Measurements from ENCODE around the gene GSG1L. TPM values are rescaled to one million over a fixed set of nuclear protein-coding genes. Genes with fewer than 3 reads are reported as not detected.

The GSG1L gene
- total RNA-seq, 1 donor from 2014 or later = not detected

DNA sequence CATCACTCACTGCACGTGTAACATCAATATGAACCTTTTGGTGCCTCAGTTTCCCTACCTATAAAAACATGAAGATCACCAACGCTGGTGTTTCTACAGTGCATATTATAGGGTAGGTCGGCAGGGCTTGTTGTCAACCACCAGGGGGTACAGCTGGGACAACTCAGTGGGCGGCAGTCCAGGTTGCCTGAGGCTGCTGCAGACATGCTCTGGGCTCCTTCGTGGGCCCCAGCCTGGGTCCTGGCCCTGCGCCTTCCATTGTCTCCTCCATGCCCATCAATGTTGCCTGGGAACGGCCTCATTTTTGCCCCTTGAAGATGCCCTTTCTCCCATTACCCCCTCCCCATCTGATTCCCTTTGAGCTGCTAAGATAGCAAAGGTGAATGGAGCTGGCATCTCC is 89.8 kb downstream of the GSG1L start:
- TF ChIP-seq, protein P1, sequence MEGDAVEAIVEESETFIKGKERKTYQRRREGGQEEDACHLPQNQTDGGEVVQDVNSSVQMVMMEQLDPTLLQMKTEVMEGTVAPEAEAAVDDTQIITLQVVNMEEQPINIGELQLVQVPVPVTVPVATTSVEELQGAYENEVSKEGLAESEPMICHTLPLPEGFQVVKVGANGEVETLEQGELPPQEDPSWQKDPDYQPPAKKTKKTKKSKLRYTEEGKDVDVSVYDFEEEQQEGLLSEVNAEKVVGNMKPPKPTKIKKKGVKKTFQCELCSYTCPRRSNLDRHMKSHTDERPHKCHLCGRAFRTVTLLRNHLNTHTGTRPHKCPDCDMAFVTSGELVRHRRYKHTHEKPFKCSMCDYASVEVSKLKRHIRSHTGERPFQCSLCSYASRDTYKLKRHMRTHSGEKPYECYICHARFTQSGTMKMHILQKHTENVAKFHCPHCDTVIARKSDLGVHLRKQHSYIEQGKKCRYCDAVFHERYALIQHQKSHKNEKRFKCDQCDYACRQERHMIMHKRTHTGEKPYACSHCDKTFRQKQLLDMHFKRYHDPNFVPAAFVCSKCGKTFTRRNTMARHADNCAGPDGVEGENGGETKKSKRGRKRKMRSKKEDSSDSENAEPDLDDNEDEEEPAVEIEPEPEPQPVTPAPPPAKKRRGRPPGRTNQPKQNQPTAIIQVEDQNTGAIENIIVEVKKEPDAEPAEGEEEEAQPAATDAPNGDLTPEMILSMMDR (IDR thresholded peaks at IDR 0.05; ENCODE audit: insufficient read depth, low read length, poor library complexity, severe bottlenecking) = no peak
- DNase-seq (ENCODE audit: low read depth) = no peak
- Histone ChIP-seq H3K4me3 (ENCODE audit: low read depth, low read length) (no peak overlapping the region), H3K27me3 (ENCODE audit: control insufficient read depth, insufficient read depth, low read length) (no peaks in the 10 kb centered on the region), H3K36me3 (ENCODE audit: control insufficient read depth, insufficient read depth, low read length) (no peaks in the 10 kb centered on the region)

- H3K36me3 ChIP-seq (ENCODE audit: control insufficient read depth, insufficient read depth, low read length) = no peaks in the 10 kb centered on the region
- TF ChIP-seq, protein P1 (IDR thresholded peaks at IDR 0.05; ENCODE audit: insufficient read depth, low read length, poor library complexity, severe bottlenecking) = peak; percentile 63
- H3K27me3 ChIP-seq (ENCODE audit: control insufficient read depth, insufficient read depth, low read length) = no peaks in the 10 kb centered on the region
- peak; percentile 5 for DNase-seq (ENCODE audit: low read depth)
- H3K4me3 ChIP-seq (ENCODE audit: low read depth, low read length) = no peak overlapping the region
These were observed 91.0 kb downstream of the GSG1L start for GRCh38 chr16:27972500-27972899.

DNA sequence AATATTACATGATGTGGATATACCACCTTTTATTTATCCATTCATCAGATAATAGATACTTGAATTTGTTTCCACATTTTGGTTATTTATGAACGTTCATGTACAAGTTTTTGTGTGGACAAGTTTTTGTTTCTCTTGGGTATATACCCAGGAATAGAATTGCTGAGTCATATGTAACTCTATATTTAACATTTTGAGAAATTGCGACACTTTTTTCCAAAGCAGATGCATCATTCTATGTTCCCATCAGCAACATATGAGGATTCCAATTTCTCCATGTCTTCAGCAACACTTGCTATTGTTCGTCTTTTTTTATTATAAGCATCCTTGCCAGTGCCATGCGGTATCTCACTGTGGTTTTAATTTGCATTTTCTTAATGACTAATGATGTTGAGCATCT is 93.9 kb downstream of the GSG1L start:
- TF ChIP-seq, protein P1 (IDR thresholded peaks at IDR 0.05; ENCODE audit: insufficient read depth, low read length, poor library complexity, severe bottlenecking) = no peak
- Histone ChIP-seq H3K36me3 (ENCODE audit: control insufficient read depth, insufficient read depth, low read length) (no peaks in the 10 kb centered on the region), H3K4me3 (ENCODE audit: low read depth, low read length) (no peak overlapping the region), H3K27me3 (ENCODE audit: control insufficient read depth, insufficient read depth, low read length) (no peaks in the 10 kb centered on the region)
- no peak for DNase-seq (ENCODE audit: low read depth)

DNA sequence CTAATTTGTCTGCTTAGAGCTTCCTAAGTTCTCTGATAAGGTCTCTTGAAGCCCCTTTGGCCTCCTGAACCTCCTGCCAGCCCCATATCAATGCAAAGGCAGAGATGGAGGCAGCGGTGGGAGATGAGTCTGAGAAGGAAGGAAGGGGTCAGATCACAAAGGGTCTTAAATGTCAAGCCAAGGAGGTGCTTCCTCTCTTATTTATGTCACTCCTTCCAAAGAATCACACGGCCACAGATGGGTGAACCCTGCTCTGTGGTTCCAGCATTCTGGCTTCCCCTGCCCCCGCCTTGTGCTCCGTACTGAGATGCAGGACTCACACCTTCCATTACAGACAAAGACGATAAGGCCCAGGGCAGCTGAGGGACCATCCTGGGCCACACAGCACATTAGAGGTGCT is 96.3 kb downstream of the GSG1L start:
- H3K36me3 ChIP-seq (ENCODE audit: control insufficient read depth, insufficient read depth, low read length) = no peaks in the 10 kb centered on the region
- TF ChIP-seq, protein P1 (IDR thresholded peaks at IDR 0.05; ENCODE audit: insufficient read depth, low read length, poor library complexity, severe bottlenecking) = no peak
- no peaks in the 10 kb centered on the region for H3K27me3 ChIP-seq (ENCODE audit: control insufficient read depth, insufficient read depth, low read length)
- no peak for DNase-seq (ENCODE audit: low read depth)
- H3K4me3 ChIP-seq (ENCODE audit: low read depth, low read length) = no peak overlapping the region

DNA sequence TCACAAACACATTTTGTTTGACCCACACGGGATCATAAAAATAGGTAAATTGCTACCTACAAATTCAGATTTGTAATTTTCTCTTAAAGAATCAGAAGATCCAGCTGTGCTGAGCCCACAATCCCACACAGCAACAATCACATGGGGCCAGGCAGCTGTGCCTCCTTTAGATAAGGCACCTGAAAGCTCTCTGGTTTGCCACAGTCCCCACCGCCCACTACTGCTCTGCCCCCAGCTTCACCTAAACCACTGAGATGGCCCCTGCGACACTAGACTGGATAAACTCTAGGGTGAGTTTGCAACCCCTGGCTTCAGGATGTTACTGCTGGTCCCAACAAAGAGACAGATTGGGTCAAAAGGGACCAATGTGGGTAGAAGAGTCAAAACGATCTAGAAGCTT is 96.8 kb downstream of the GSG1L start:
- TF ChIP-seq, protein P1 (IDR thresholded peaks at IDR 0.05; ENCODE audit: insufficient read depth, low read length, poor library complexity, severe bottlenecking) = no peak

DNA sequence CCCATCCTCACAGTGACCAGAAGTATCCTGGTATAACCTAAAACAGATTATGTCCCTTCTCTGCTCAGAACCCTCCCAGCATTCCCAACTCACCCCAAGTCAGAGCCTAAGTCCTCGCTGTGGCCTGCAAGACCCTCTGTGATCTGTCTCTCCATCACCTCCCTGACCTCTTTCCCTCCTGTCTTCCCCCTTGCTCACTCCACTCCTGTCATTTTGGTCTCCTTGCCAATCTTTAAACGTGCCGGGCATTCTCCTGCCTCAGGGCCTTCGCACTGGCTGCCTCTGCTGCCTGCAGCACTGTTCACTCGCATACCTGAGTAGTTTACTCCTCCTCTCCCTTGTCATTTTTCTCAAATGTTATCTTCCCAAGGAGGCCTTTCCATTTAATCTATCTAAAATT is 97.7 kb downstream of the GSG1L start:
- H3K4me3 ChIP-seq (ENCODE audit: low read depth, low read length) = no peak overlapping the region
- H3K36me3 ChIP-seq (ENCODE audit: control insufficient read depth, insufficient read depth, low read length) = no peaks in the 10 kb centered on the region
- TF ChIP-seq, protein P1 (IDR thresholded peaks at IDR 0.05; ENCODE audit: insufficient read depth, low read length, poor library complexity, severe bottlenecking) = no peak
- no peaks in the 10 kb centered on the region for H3K27me3 ChIP-seq (ENCODE audit: control insufficient read depth, insufficient read depth, low read length)
- DNase-seq (ENCODE audit: low read depth) = no peak

More for the DNA sequence above, 96.8 kb downstream of the GSG1L start:
- Histone ChIP-seq H3K4me3 (ENCODE audit: low read depth, low read length) (no peak overlapping the region), H3K27me3 (ENCODE audit: control insufficient read depth, insufficient read depth, low read length) (no peaks in the 10 kb centered on the region), H3K36me3 (ENCODE audit: control insufficient read depth, insufficient read depth, low read length) (no peaks in the 10 kb centered on the region)
- no peak for DNase-seq (ENCODE audit: low read depth)

Data from kidney epithelial cell (primary cell).